RWPE2 (cell line): ENCODE data around the gene CBFA2T2.
"Not testable (repeated sequence)": the region's sequence is repeated elsewhere in the genome, so short reads cannot be mapped to it uniquely, and the experiment has no call there.

ENCODE experiments used
- ATAC-seq: fragments of 200-7000 bp; cut with Tn5 transposase; 3 replicates; pipeline ENCODE4 v1.9.1; 2021; ENCODE audit warnings: low read depth
- DNase-seq: peaks from one replicate; pipeline ENCODE4 v3.0.0-alpha.2; 2020; ENCODE audit warnings: low spot score
- H3K27ac ChIP-seq: fragments of 450-650 bp; 2 replicates; pipeline ENCODE4 v1.5.1; 2017; ENCODE audit warnings: mild to moderate bottlenecking; ENCODE audit not compliant: poor library complexity, severe bottlenecking
- H3K27me3 ChIP-seq: fragments of 250-450 bp; sonication (Bioruptor Pico); 2 replicates; pipeline ENCODE4 v1.5.1; 2021; ENCODE audit warnings: mild to moderate bottlenecking, moderate library complexity; ENCODE audit not compliant: insufficient read depth, poor library complexity, severe bottlenecking
- H3K36me3 ChIP-seq: fragments of 250-450 bp; sonication (Bioruptor Pico); 2 replicates; pipeline ENCODE4 v1.5.1; 2020; ENCODE audit warnings: low read depth, mild to moderate bottlenecking, moderate library complexity
- H3K4me1 ChIP-seq: fragments of 250-450 bp; sonication (Bioruptor Pico); 2 replicates; pipeline ENCODE4 v1.5.1; 2021; ENCODE audit warnings: mild to moderate bottlenecking, moderate library complexity; ENCODE audit not compliant: insufficient read depth, poor library complexity, severe bottlenecking
- H3K4me3 ChIP-seq: fragments of 250-450 bp; sonication (Bioruptor Pico); 2 replicates; pipeline ENCODE4 v1.5.1; 2021; ENCODE audit warnings: mild to moderate bottlenecking, moderate library complexity; ENCODE audit not compliant: severe bottlenecking
- H3K9me3 ChIP-seq: fragments of 250-450 bp; sonication (Bioruptor Pico); 2 replicates; pipeline ENCODE4 v1.5.1; 2021; ENCODE audit warnings: mild to moderate bottlenecking, moderate library complexity; ENCODE audit not compliant: severe bottlenecking
- TF ChIP-seq, protein P1 (sequence below): fragments of 450-650 bp; IDR thresholded peaks from one replicate; pipeline ENCODE4 v1.5.1; 2017; ENCODE audit warnings: mild to moderate bottlenecking, moderate library complexity; ENCODE audit not compliant: poor library complexity, severe bottlenecking

CBFA2T2 gene

DNA sequence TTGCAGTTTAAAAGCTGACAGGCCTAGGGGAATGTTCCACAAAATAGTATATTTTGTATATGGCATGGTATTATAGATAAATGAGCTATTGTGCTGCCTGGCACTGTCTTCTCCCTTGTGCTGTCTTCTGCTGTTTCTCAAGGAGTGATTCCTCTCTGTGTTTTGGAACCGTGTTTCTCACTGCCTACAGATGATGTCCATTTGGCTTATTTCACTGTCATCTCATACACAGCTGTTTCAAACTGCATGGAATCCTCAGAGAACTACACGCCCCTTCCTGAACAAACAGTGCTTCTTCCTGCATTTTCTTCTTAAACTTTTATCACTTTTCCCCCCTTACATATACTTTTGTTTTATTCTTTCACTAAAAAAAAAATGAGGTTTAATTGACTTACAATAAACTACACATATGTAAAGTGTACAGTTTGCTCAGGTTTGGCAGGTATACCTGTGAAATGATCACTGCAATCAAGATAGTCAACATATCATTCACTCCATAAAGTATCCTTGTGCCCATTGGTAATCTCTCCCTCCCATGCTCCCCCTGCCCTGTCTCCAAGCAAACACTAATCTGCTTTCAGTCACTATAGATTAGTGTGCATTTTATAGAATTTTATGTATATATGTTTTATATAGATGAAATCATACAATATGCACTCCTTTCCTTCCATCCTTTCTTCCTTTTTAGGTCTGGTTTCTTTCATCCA, 43.0 kb downstream of the CBFA2T2 start:
- peak; percentile 38 for ATAC-seq
- no peak for DNase-seq
- TF ChIP-seq, protein P1, sequence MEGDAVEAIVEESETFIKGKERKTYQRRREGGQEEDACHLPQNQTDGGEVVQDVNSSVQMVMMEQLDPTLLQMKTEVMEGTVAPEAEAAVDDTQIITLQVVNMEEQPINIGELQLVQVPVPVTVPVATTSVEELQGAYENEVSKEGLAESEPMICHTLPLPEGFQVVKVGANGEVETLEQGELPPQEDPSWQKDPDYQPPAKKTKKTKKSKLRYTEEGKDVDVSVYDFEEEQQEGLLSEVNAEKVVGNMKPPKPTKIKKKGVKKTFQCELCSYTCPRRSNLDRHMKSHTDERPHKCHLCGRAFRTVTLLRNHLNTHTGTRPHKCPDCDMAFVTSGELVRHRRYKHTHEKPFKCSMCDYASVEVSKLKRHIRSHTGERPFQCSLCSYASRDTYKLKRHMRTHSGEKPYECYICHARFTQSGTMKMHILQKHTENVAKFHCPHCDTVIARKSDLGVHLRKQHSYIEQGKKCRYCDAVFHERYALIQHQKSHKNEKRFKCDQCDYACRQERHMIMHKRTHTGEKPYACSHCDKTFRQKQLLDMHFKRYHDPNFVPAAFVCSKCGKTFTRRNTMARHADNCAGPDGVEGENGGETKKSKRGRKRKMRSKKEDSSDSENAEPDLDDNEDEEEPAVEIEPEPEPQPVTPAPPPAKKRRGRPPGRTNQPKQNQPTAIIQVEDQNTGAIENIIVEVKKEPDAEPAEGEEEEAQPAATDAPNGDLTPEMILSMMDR: no peak

DNA sequence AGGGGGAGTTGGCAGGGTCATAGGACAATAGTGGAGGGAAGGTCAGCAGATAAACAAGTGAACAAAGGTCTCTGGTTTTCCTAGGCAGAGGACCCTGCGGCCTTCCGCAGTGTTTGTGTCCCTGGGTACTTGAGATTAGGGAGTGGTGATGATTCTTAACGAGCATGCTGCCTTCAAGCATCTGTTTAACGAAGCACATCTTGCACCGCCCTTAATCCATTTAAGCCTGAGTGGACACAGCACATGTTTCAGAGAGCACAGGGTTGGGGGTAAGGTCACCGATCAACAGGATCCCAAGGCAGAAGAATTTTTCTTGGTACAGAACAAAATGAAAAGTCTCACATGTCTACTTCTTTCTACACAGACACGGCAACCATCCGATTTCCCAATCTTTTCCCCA, 45.8 kb downstream of the CBFA2T2 start:
- H3K4me1 ChIP-seq, DNase-seq, H3K27ac ChIP-seq, H3K4me3 ChIP-seq, ATAC-seq, H3K9me3 ChIP-seq, H3K36me3 ChIP-seq, H3K27me3 ChIP-seq: not testable (repeated sequence)

More for the DNA sequence above, 43.0 kb downstream of the CBFA2T2 start:
- Histone ChIP-seq H3K36me3 (no peaks in the 10 kb centered on the region), H3K27me3 (no peaks in the 10 kb centered on the region), H3K4me1 (no peaks in the 10 kb centered on the region), H3K4me3 (no peak overlapping the region), H3K27ac (no peak overlapping the region), H3K9me3 (no peaks in the 10 kb centered on the region)

DNA sequence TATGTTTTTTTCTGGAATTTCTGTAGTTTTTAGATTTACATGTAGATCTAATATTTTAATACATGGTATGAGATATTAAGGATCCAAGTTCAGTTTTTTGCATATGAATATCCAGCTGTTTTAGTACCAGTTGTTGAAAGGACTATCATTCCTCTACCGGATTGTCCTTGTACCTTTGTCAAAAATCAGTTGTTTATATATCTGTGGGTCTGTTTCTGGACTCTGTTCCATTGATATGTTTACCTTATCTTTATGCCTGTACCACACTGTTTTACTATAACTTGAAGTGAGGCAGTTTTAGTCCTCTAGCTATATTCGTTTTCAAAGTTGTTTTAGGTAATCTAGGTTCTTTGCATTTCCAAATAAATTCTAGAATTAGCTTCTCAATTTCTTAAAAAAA, 47.7 kb downstream of the CBFA2T2 start:
- H3K27ac ChIP-seq: no peak overlapping the region

DNA sequence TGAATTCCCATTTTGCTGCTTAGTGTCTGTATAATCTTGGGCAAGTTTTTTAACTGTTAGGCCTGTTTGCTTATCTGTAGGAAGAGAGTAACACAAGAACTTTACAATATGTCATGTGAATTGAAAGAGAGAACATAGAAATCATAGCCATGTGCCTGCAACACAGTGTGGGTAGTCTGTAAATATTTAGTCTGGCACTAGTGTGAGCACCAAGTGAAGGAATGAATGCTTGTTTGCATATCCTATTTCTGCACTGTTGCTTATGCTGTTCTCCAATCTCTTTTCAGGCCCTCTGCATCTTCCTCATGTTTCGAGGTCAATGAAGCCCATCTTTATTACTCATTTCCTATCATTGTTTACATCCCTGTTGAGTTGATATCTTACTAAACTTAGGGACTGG, 49.2 kb downstream of the CBFA2T2 start:
- Histone ChIP-seq H3K36me3 (no peaks in the 10 kb centered on the region), H3K4me1 (peaks cover 7% of the 10 kb centered on the region), H3K9me3 (no peaks in the 10 kb centered on the region), H3K27ac (no peak overlapping the region), H3K27me3 (no peaks in the 10 kb centered on the region), H3K4me3 (no peak overlapping the region)
- ATAC-seq (peak; percentile 65), DNase-seq (no peak)
- TF ChIP-seq, protein P1: no peak

More for the DNA sequence above, 47.7 kb downstream of the CBFA2T2 start:
- Histone ChIP-seq H3K4me1 (peaks cover 7% of the 10 kb centered on the region), H3K27me3 (no peaks in the 10 kb centered on the region), H3K9me3 (no peaks in the 10 kb centered on the region), H3K36me3 (no peaks in the 10 kb centered on the region), H3K4me3 (no peak overlapping the region)
- TF ChIP-seq, protein P1: no peak
- no peak for ATAC-seq
- no peak for DNase-seq

- TF ChIP-seq, protein P1: no peak
- Histone ChIP-seq H3K36me3 (no peaks in the 10 kb centered on the region), H3K27me3 (no peaks in the 10 kb centered on the region), H3K4me3 (no peak overlapping the region), H3K27ac (no peak overlapping the region), H3K4me1 (peaks cover 7% of the 10 kb centered on the region), H3K9me3 (no peaks in the 10 kb centered on the region)
- DNase-seq (no peak), ATAC-seq (no peak)
Observed at GRCh38 chr20:33540427-33540826, 50.5 kb downstream of the CBFA2T2 start.
